ENCODE results near the gene NDUFV1. TPM values are rescaled to one million over a fixed set of nuclear protein-coding genes. Genes with fewer than 3 reads are reported as not detected.
"Not testable (repeated sequence)": the region's sequence is repeated elsewhere in the genome, so short reads cannot be mapped to it uniquely, and the experiment has no call there.

Gene NDUFV1
- total RNA-seq, 8 experiments from 2014 or later, result 135 to 267 (median 157) TPM

DNA sequence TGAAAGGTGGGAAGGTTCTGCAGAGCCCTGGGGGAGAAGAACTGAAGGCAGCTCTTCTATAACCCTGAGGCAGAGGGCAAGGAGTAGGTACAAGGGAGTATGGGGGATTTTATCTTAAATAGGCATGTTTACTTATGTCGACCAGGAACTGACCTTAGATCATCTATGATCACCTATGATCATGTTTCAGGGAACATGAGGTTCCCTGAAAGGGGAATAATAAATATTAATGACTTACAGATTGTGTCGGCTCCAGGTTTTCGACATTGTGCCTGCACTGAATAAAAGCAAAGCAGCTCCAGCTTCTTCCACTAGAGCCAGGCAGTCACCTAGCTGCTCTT lies 13.2 kb upstream of the NDUFV1 start:
- in situ Hi-C loops (cut with MboI; ENCODE audit: low pct_unique_long_range_greater_than_20kb in 2 of 9, low sequenced_read_pairs in 9 of 9, unreplicated experiment in 9 of 9), result no loop called here
- no peak overlapping the region for H3K27ac ChIP-seq
- WGBS, 10 experiments, result 0 to 86% (median 33%) methylated on average over 1 to 3 of the region's 3 CpGs; no CpG with 5 or more reads in 3 of the 10 experiments
- H3K4me1 ChIP-seq (replicated peaks in 1 of 2), result no peaks in the 10 kb centered on the region
- peak in 1 of 8 experiments; percentile 10 for ATAC-seq (replicated peaks in 6 of 8)
- H3K4me3 ChIP-seq, result no peak overlapping the region

- ATAC-seq (replicated peaks in 6 of 8), result no peak
- in situ Hi-C loops (cut with MboI; ENCODE audit: low pct_unique_long_range_greater_than_20kb in 2 of 9, low sequenced_read_pairs in 9 of 9, unreplicated experiment in 9 of 9), result no loop called here
- WGBS, 10 experiments, result 0 to 100% (median 46%) methylated on average over 1 to 3 of the region's 3 CpGs; no CpG with 5 or more reads in 1 of the 10 experiments
- Histone ChIP-seq H3K27ac (no peak overlapping the region), H3K4me1 (replicated peaks in 1 of 2) (no peaks in the 10 kb centered on the region), H3K4me3 (no peak overlapping the region)
These were observed 12.3 kb upstream of the NDUFV1 start for GRCh38 chr11:67594480-67594879.

DNA sequence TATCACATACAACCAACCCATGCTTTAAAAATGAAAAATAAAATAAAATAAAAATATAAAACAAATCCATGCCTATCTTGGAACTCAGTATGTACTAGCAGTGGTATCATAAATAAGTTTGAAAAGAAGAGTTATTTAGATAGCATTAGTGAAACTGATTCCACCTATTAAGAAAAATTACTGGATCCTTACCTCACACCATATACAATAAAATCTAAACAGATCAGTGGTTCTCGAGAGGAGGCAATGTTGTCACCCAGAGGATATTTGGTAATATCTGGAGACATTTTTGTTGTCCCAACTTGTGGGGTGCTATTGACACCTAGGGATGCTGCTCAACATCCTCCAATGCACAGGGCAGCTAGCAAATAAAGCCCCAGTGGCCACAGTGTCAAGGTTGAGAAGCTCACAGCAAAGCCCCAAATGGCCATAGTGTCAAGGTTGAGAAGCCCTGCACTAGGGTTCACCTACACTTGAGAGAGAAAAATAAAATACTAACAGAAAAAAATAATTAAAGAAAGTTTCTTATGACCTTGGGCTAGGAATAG lies 9.9 kb upstream of the NDUFV1 start:
- Histone ChIP-seq H3K27ac (no peak overlapping the region), H3K4me3 (no peak overlapping the region), H3K4me1 (replicated peaks in 1 of 2) (no peaks in the 10 kb centered on the region)
- in situ Hi-C loops (cut with MboI; ENCODE audit: low pct_unique_long_range_greater_than_20kb in 2 of 9, low sequenced_read_pairs in 9 of 9, unreplicated experiment in 9 of 9), result no loop called here
- WGBS, 10 experiments, result 0 to 100% (median 83%) methylated on average over 1 of the region's 1 CpG; no CpG with 5 or more reads in 5 of the 10 experiments
- no peak for ATAC-seq (replicated peaks in 6 of 8)

DNA sequence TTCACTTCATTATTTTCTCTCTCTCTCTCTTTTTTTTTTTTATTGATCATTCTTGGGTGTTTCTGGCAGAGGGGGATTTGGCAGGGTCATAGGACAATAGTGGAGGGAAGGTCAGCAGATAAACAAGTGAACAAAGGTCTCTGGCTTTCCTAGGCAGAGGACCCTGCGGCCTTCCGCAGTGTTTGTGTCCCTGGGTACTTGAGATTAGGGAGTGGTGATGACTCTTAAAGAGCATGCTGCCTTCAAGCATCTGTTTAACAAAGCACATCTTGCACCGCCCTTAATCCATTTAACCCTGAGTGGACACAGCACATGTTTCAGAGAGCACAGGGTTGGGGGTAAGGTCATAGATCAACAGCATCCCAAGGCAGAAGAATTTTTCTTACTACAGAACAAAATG lies 9.3 kb upstream of the NDUFV1 start:
- H3K27ac ChIP-seq; in situ Hi-C loops (cut with MboI; ENCODE audit: low pct_unique_long_range_greater_than_20kb in 2 of 9, low sequenced_read_pairs in 9 of 9, unreplicated experiment in 9 of 9); H3K4me3 ChIP-seq; ATAC-seq (replicated peaks in 6 of 8); H3K4me1 ChIP-seq (replicated peaks in 1 of 2): not testable (repeated sequence)
- WGBS, 10 experiments, result no CpG with 5 or more reads among the region's 3 CpGs

- H3K27ac ChIP-seq; H3K4me3 ChIP-seq; ATAC-seq (replicated peaks in 6 of 8); in situ Hi-C loops (cut with MboI; ENCODE audit: low pct_unique_long_range_greater_than_20kb in 2 of 9, low sequenced_read_pairs in 9 of 9, unreplicated experiment in 9 of 9); H3K4me1 ChIP-seq (replicated peaks in 1 of 2): not testable (repeated sequence)
- WGBS, 10 experiments, result 93% methylated on average over 6 of the region's 26 CpGs; no CpG with 5 or more reads in 9 of the 10 experiments
These were observed 8.8 kb upstream of the NDUFV1 start for GRCh38 chr11:67597963-67598362.

GRCh38 chr11:67599149-67599548 lies 7.6 kb upstream of the NDUFV1 start:
- in situ Hi-C loops (cut with MboI; ENCODE audit: low pct_unique_long_range_greater_than_20kb in 2 of 9, low sequenced_read_pairs in 9 of 9, unreplicated experiment in 9 of 9), result no loop called here
- Histone ChIP-seq H3K4me3 (no peak overlapping the region), H3K4me1 (replicated peaks in 1 of 2) (peaks cover 0 to 5% of the 10 kb centered on the region in 2 donors), H3K27ac (no peak overlapping the region)
- 0 to 56% (median 0%) methylated on average over 1 of the region's 1 CpG; no CpG with 5 or more reads in 3 of the 10 experiments for WGBS, 10 experiments
- no peak for ATAC-seq (replicated peaks in 6 of 8)

DNA sequence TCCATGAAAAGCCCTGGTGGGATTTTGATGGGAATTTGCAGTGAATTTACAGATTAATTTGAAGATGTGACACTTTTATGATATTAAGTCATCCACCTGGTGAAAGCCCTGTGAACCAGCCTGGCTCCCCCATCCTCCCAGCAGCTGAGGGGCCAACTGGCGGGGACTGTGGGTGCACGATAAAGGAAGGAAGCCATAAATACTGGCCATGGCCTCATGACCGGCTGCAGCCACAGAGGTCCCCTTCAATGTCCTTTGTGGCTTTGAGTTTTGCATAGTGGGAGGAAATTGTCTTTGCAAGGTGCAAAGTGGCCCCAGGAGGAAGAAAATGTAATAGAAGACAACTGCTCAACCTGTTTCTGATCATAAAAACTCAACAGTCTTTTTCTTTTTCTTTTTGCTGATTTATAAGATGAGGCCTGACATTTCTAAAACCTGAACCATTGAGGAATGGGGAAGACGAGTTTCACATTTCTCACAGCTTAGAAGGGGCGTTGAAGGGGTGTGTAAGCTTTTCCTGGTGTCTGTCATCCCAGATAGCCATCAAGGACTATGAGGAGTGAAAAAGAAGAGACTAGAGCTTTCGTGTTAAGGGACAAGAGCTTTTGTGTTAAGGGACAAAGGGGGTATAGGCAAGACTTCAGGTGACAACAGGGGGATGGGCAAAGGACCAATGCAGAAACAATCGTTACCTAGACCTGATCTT lies 6.3 kb upstream of the NDUFV1 start:
- Histone ChIP-seq H3K27ac (no peak overlapping the region), H3K4me3 (no peak overlapping the region), H3K4me1 (replicated peaks in 1 of 2) (peaks cover 0 to 8% of the 10 kb centered on the region in 2 donors)
- in situ Hi-C loops (cut with MboI; ENCODE audit: low pct_unique_long_range_greater_than_20kb in 2 of 9, low sequenced_read_pairs in 9 of 9, unreplicated experiment in 9 of 9), result no loop called here
- no peak for ATAC-seq (replicated peaks in 6 of 8)
- WGBS, 10 experiments, result 8 to 76% (median 53%) methylated on average over 1 to 6 of the region's 7 CpGs; no CpG with 5 or more reads in 1 of the 10 experiments

DNA sequence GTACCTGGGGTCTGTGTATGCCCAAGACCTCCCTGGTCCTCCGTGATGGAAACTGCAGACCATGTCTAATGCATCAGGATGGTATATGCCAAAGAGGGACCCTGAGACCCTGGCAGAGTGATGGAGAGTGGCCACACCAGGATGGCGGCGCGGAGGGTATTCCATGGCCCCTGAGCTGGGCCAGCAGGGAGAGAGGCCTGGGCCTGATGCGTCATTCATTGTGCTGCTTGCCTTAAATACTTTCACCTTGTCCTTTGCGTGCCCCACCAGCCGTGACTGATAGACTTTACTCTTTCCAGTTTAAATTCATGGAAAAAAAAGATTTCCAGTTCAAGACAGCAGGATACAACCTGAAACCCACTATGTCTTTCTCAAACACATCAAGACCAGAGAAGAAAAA lies 5.6 kb upstream of the NDUFV1 start:
- in situ Hi-C loops (cut with MboI; ENCODE audit: low pct_unique_long_range_greater_than_20kb in 2 of 9, low sequenced_read_pairs in 9 of 9, unreplicated experiment in 9 of 9), result no loop called here
- 33 to 100% (median 82%) methylated on average over 1 to 7 of the region's 7 CpGs; no CpG with 5 or more reads in 3 of the 10 experiments for WGBS, 10 experiments

GRCh38 chr11:67604119-67604518 lies 2.6 kb upstream of the NDUFV1 start:
- H3K27ac ChIP-seq; ATAC-seq (replicated peaks in 6 of 8); H3K4me3 ChIP-seq; in situ Hi-C loops (cut with MboI; ENCODE audit: low pct_unique_long_range_greater_than_20kb in 2 of 9, low sequenced_read_pairs in 9 of 9, unreplicated experiment in 9 of 9): not testable (repeated sequence)
- peaks cover 12 to 17% of the 10 kb centered on the region in 2 donors for H3K4me1 ChIP-seq (replicated peaks in 1 of 2)
- 17 to 100% methylated on average over 1 to 2 of the region's 4 CpGs; no CpG with 5 or more reads in 8 of the 10 experiments for WGBS, 10 experiments

More for the DNA sequence above, 5.6 kb upstream of the NDUFV1 start:
- no peak for ATAC-seq (replicated peaks in 6 of 8)
- Histone ChIP-seq H3K4me3 (no peak overlapping the region), H3K4me1 (replicated peaks in 1 of 2) (peaks cover 4 to 10% of the 10 kb centered on the region in 2 donors), H3K27ac (no peak overlapping the region)

DNA sequence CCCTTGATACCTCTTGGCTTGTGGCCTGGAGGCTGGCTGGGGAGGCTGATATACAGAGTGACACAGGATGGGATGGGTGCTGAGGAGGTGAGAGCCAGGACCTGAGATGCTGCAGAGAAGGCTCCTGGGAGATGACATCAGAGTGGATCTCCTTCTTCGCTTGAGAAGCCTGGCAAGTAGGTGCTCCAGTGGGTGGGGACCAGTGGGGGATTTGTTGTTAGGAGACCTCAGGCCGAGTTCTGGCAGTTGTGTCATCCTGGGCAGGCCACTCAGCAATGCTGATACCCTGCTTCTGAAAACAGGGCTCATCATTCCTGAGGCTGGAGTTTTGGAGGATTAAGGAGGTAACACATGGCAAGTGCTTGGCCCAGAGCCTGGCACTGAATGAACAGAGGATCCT lies 1.9 kb upstream of the NDUFV1 start:
- 33 to 100% (median 78%) methylated on average over 1 to 2 of the region's 2 CpGs; no CpG with 5 or more reads in 5 of the 10 experiments for WGBS, 10 experiments
- Histone ChIP-seq H3K4me1 (replicated peaks in 1 of 2) (peaks cover 12 to 17% of the 10 kb centered on the region in 2 donors), H3K27ac (no peak overlapping the region), H3K4me3 (no peak overlapping the region)
- no peak for ATAC-seq (replicated peaks in 6 of 8)
- in situ Hi-C loops (cut with MboI; ENCODE audit: low pct_unique_long_range_greater_than_20kb in 2 of 9, low sequenced_read_pairs in 9 of 9, unreplicated experiment in 9 of 9), result no loop called here

- in situ Hi-C loops (cut with MboI; ENCODE audit: low pct_unique_long_range_greater_than_20kb in 2 of 9, low sequenced_read_pairs in 9 of 9, unreplicated experiment in 9 of 9), result no loop called here
- 40 to 83% (median 70%) methylated on average over 1 to 10 of the region's 11 CpGs; no CpG with 5 or more reads in 1 of the 10 experiments for WGBS, 10 experiments
- ATAC-seq (replicated peaks in 6 of 8), result no peak
These were observed 1.3 kb upstream of the NDUFV1 start for GRCh38 chr11:67605231-67606011.

GRCh38 chr11:67606093-67606491 lies 644 bp upstream of the NDUFV1 start:
- 0 to 48% (median 6%) methylated on average over 2 to 5 of the region's 17 CpGs; no CpG with 5 or more reads in 5 of the 10 experiments for WGBS, 10 experiments

More at GRCh38 chr11:67605231-67606011, 1.3 kb upstream of the NDUFV1 start:
- no peak overlapping the region for H3K4me3 ChIP-seq
- no peak overlapping the region for H3K27ac ChIP-seq
- H3K4me1 ChIP-seq (replicated peaks in 1 of 2), result peaks cover 12 to 17% of the 10 kb centered on the region in 2 donors

GRCh38 chr11:67607507-67607906 lies 771 bp downstream of the NDUFV1 start:
- H3K4me3 ChIP-seq, result peak overlapping the region; percentile 67 to 91 (median 82)
- 11 to 100% (median 40%) methylated on average over 1 to 7 of the region's 9 CpGs; no CpG with 5 or more reads in 3 of the 10 experiments for WGBS, 10 experiments
- H3K27ac ChIP-seq, result peak overlapping the region; percentile 67 to 80
- no peak for ATAC-seq (replicated peaks in 6 of 8)
- H3K4me1 ChIP-seq (replicated peaks in 1 of 2), result peaks cover 12 to 17% of the 10 kb centered on the region in 2 donors
- in situ Hi-C loops (cut with MboI; ENCODE audit: low pct_unique_long_range_greater_than_20kb in 2 of 9, low sequenced_read_pairs in 9 of 9, unreplicated experiment in 9 of 9), result no loop called here

More at GRCh38 chr11:67606093-67606491, 644 bp upstream of the NDUFV1 start:
- peak in 2 of 8 experiments; percentile 45 to 56 for ATAC-seq (replicated peaks in 6 of 8)
- peaks cover 12 to 17% of the 10 kb centered on the region in 2 donors for H3K4me1 ChIP-seq (replicated peaks in 1 of 2)
- in situ Hi-C loops (cut with MboI; ENCODE audit: low pct_unique_long_range_greater_than_20kb in 2 of 9, low sequenced_read_pairs in 9 of 9, unreplicated experiment in 9 of 9), result no loop called here
- peak overlapping the region; percentile 67 to 91 (median 82) for H3K4me3 ChIP-seq
- peak overlapping the region; percentile 26 to 43 for H3K27ac ChIP-seq
